SK-MEL-5 (cell line): ENCODE measurements around the gene UGT1A10. TPM values are rescaled to one million over a fixed set of nuclear protein-coding genes. Genes with fewer than 3 reads are reported as not detected.
"Not testable (repeated sequence)": the region's sequence is repeated elsewhere in the genome, so short reads cannot be mapped to it uniquely, and the experiment has no call there.

Experiments
- DNase-seq: peaks from one replicate; pipeline ENCODE4 v3.0.0-alpha.2; 2016; ENCODE audit warnings: low read depth, low spot score
- in situ Hi-C: cut with HindIII; loops from 2 replicates; pipeline ENCODE4 v1.10.0; 2016; ENCODE audit warnings: low sequenced_read_pairs, high pct_unique_total_duplicates, low pct_unique_long_range_greater_than_20kb
- total RNA-seq: library from RNA; depleted of rRNA; stranded (reverse); fragments of >200 nt; shearing (Covaris generic); gene quantifications from 2 replicates; pipeline ENCODE4 v1.2.3, GENCODE V29; 2014

Gene UGT1A10
- total RNA-seq, 1 experiment from 2014 or later = not detected

DNA sequence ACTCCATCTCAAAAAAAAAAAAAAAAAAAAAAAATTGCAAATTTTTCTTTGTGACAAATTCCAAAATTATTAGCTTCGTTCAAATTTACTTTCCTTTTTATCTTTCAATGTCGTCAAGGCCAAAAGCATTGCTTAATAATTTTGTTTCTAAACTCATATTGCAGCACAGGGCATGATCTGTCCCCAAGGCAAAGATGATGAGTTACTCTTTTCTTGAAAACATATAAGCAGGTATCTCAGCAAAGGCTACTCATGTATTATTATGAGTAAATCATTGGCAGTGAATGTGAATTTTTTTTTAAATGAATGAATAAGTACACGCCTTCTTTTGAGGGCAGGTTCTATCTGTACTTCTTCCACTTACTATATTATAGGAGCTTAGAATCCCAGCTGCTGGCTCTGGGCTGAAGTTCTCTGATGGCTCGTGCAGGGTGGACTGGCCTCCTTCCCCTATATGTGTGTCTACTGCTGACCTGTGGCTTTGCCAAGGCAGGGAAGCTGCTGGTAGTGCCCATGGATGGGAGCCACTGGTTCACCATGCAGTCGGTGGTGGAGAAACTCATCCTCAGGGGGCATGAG is 45.4 kb downstream of the UGT1A10 start, which contains the start of gene UGT1A7:
Gene UGT1A7, plus strand, starts transcription at position 381 of the 579 bp plus-strand sequence. Its CDS starts 37 bp downstream, at position 418.
- in situ Hi-C loops = no loop called here
- no peak for DNase-seq

GRCh38 chr2:233684640-233685039 is 48.4 kb downstream of the UGT1A10 start:
- DNase-seq = no peak
- in situ Hi-C loops = no loop called here

DNA sequence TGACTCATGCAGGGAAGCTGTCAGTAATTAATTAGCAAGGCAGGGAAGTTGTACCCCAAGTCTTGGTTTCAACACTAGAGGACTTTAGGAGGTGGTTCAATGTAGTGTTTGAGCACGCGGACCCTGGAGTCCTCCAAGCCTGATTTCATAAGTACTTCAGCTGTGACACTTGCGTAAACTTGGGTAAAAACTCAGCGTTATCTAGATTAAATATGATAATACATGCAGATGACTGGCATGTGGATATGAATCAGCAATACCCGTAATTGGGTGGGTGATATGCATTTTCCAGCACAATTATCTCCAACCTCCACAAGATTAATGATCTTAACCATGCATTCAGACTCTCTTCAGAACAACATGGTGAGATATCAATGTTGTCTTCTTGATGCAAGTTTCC is 50.7 kb downstream of the UGT1A10 start:
- in situ Hi-C loops = no loop called here
- no peak for DNase-seq

DNA sequence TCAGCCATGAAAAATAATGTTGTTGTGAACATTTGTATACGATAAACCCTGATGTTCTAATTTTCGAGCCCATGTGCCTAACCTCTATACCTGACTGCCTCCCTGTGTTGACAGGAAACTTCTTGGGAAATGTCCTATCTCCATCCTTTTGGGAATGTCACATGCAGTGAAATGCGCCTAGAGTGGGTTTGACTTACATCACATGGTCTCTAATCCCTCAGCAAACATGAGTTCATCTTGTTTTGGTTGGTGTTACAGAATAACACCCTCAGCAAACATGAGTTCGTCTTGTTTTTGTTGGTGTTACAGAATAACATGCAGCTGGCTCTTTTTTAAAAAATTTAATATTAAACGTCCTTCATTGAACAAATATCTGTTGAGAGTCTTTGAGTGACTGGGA is 52.1 kb downstream of the UGT1A10 start:
- no peak for DNase-seq
- in situ Hi-C loops = no loop called here

GRCh38 chr2:233689031-233689430 is 52.8 kb downstream of the UGT1A10 start:
- DNase-seq = no peak
- in situ Hi-C loops = no loop called here

DNA sequence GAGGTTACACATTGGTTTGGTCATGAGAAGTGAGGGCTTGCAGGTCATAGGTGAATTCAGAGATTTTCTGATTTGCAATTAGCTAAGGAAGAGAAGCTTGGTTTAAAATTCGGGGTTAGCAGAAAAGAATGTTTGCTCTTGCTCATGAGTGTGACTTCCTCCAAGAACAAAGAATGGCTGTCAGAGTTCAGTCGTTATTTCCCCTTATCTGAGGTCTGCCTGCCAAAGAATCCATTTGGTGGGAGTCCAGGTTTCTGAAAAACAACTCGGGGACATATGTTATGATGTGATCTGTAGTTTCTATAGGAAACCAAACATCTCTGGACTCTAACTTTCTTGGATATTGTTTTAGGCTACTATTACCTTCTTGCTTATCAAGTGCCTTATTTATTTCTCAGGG is 53.3 kb downstream of the UGT1A10 start:
- no peak for DNase-seq
- in situ Hi-C loops = no loop called here

GRCh38 chr2:233690444-233690843 is 54.2 kb downstream of the UGT1A10 start:
- in situ Hi-C loops = no loop called here
- DNase-seq = no peak

GRCh38 chr2:233691443-233692433 is 55.5 kb downstream of the UGT1A10 start:
- no peak for DNase-seq
- in situ Hi-C loops = no loop called here

DNA sequence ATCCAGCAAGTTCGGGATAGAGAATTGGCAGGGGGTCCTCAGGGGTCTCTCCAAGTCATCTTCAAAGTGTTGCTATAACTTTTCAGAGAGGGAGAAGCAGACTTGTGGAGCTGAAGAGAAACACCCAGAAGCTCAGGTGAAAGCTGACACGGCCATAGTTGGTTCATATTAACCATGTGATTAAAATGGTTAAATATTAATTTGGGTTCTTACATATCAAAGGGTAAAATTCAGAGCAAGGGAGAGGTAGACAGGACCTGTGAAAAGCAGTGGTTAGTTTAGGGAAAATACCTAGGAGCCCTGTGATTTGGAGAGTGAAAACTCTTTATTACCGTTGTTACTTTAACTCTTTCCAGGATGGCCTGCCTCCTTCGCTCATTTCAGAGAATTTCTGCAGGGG is 56.4 kb downstream of the UGT1A10 start, which contains the start of gene UGT1A6:
Gene UGT1A6, plus strand, starts transcription at position 243 of the 400 bp plus-strand sequence. Its CDS starts 115 bp downstream, at position 358.
- DNase-seq = no peak
- in situ Hi-C loops = no loop called here

DNA sequence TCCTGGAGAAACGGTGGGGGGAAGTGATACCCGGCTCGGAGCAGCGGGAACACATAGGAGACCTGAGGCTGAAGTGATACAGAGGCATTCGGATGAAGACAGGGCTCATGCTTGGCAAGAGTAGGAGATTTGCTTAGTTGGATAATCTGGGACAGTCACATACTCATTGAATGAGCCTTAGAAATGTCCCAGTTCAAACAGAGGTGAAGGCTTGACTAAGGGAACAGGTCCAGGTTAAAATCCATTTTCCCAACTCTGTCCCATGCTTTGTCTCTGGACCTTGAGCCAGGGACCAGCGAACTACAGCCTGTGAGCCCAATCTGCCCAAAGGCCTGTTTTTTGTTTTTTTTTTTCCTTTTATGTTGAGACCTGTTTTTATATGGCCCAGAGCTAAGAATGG is 57.7 kb downstream of the UGT1A10 start:
- DNase-seq = no peak
- in situ Hi-C loops = no loop called here

DNA sequence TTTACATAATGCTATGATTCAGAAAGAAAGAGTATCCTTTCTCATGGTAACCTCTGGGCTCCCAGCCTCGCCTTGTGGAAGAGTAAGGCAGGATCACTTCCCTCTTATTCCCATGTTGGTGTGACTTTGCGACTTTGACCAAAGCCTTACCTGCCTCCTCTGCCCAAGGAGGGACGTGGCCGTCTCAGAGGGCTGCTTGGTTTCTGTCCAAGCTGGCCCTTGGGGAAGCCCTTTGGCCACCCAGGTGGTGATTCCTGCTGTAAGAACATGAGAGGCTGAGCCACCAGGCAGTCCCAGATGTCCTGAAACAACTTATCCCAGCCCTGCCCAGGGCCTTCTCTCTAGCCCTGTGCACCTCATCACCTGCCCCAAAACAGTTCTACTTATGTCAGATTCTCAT is 62.5 kb downstream of the UGT1A10 start:
- DNase-seq = no peak
- in situ Hi-C loops = no loop called here

GRCh38 chr2:233699424-233700027 is 63.3 kb downstream of the UGT1A10 start:
- DNase-seq = no peak
- in situ Hi-C loops = no loop called here

DNA sequence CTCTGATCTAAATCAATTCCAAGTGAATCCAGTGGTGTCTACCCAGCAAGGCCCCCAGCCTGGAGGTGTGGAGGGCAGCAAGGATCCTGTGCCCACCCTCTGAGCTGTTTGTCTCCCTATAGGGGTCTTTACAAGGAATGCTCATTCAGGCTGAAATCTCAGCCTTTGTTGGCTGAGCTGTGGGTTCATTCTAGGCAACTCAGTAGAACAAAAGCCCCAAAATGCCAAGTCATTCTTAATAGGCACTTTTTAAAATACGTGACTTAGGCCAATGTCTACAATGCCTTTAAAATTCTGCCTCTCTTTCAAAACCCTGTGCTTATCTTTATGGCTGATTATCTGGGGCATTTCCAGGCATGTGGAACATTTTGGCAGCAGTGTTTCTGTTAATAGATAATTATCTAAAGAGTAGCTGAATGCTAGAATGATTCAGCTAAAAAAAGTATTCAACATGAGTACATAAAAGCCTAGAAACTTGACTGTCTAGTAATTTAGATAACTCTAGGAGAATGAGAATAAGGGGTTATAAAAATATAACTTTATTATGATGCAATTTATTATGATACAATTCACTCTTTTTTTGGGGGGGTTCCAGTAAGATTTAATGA is 63.9 kb downstream of the UGT1A10 start:
- in situ Hi-C loops = no loop called here
- no peak for DNase-seq

DNA sequence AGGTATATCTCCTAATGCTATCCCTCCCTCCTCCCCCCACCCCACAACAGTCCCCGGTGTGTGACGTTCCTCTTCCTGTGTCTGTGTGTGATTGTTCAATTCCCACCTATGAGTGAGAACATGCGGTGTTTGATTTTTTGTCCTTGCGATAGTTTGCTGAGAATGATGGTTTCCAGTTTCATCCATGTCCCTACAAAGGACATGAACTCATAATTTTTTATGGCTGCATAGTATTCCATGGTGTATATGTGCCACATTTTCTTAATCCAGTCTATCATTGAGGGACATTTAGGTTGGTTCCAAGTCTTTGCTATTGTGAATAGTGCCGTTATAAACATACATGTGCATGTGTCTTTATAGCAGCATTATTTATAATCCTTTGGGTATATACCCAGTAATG is 64.6 kb downstream of the UGT1A10 start:
- DNase-seq, in situ Hi-C loops: not testable (repeated sequence)

GRCh38 chr2:233702238-233702637 is 66.0 kb downstream of the UGT1A10 start:
- in situ Hi-C loops = no loop called here
- no peak for DNase-seq

DNA sequence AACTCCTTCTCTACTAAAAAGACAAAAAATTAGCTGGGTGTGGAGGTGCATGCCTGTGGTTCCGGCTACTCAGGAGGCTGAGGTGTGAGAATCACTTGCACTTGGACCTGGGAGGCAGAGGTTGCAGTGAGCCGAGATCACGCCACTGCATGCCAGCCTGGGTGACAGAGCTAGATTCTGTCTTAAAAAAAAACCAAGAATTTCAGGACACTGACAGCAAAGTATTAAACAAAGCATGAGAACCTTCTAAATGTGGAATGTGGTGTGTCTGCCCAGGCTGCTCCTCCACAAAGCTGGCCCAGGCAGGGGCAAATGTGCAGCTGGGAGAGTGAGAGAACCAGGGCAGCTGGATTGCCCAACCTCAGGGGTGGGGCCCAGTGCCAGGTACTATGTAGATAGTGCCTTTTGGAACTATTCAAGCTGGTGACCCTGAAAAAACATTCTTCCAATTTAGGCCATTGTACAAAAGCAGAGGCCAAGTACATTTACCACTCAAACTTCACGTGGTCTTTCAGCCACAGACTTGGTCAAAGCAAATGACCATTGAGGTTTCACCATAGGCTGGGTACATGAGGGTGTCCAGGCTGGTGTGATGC is 69.8 kb downstream of the UGT1A10 start:
- in situ Hi-C loops = no loop called here
- no peak for DNase-seq

- DNase-seq = no peak
- in situ Hi-C loops = no loop called here
Measured at GRCh38 chr2:233706720-233707119, 70.5 kb downstream of the UGT1A10 start.
